Liver (tissue), 9 donors: Measurements from ENCODE around the gene AHNAK2. TPM values are rescaled to one million over a fixed set of nuclear protein-coding genes. Genes with fewer than 3 reads are reported as not detected.

Experiments used
- DNase-seq: peaks from one replicate; pipeline ENCODE4 v3.0.0-alpha.2; 2017; ENCODE audit warnings: low spot score
- H3K27ac ChIP-seq, 2 donors: one replicate each; pipeline ENCODE4 v1.7.0; 2013; ENCODE audit warnings: inconsistent platforms in 2 of 2, low read length in 2 of 2, control low read depth in 1 of 2, low read depth in 1 of 2, mild to moderate bottlenecking in 1 of 2
- H3K27me3 ChIP-seq, 4 donors: one replicate each; pipeline versions ENCODE4 v1.6.1 to v1.7.0; 2013; ENCODE audit warnings: low read length in 3 of 4, inconsistent platforms in 1 of 4, mild to moderate bottlenecking in 1 of 4, moderate library complexity in 1 of 4; ENCODE audit not compliant: control insufficient read depth in 4 of 4, insufficient read depth in 4 of 4
- H3K36me3 ChIP-seq, 4 donors: one replicate each; pipeline versions ENCODE4 v1.6.1 to v1.7.0; 2013; ENCODE audit warnings: low read length in 3 of 4, mild to moderate bottlenecking in 3 of 4, low read depth in 1 of 4, moderate library complexity in 1 of 4; ENCODE audit not compliant: control insufficient read depth in 4 of 4, insufficient read depth in 3 of 4
- H3K4me1 ChIP-seq, 4 donors: one replicate each; pipeline versions ENCODE4 v1.6.1 to v1.7.0; 2013; ENCODE audit warnings: low read length in 3 of 4, mild to moderate bottlenecking in 3 of 4, moderate library complexity in 1 of 4; ENCODE audit not compliant: control insufficient read depth in 4 of 4, insufficient read depth in 4 of 4
- H3K4me3 ChIP-seq, 3 donors: one replicate each; pipeline versions ENCODE4 v1.6.1 to v1.7.0; 2013; ENCODE audit warnings: low read length in 3 of 3, control low read depth in 1 of 3, low read depth in 1 of 3, mild to moderate bottlenecking in 1 of 3
- H3K9ac ChIP-seq, 2 donors: one replicate each; pipeline ENCODE4 v1.7.0; 2013; ENCODE audit warnings: low read length in 2 of 2, mild to moderate bottlenecking in 2 of 2, moderate library complexity in 2 of 2, control low read depth in 1 of 2, low read depth in 1 of 2
- H3K9me3 ChIP-seq, 4 donors: one replicate each; pipeline versions ENCODE4 v1.6.1 to v1.7.0; 2013; ENCODE audit warnings: low read length in 3 of 4; ENCODE audit not compliant: control insufficient read depth in 4 of 4
- ATF3 ChIP-seq: IDR thresholded peaks from 2 replicates; pipeline ENCODE4 v1.6.1; 2016; ENCODE audit warnings: antibody characterized with exemption
- CTCF ChIP-seq: fragments of 150-350 bp; IDR thresholded peaks from 2 replicates; pipeline ENCODE4 v1.5.1; 2017; ENCODE audit warnings: improper control_type of control experiment, low read depth, low read length; ENCODE audit not compliant: missing input control
- EGR1 ChIP-seq, 2 donors: IDR thresholded peaks; 2 replicates each; pipeline ENCODE4 v1.6.1; 2016 to 2018; ENCODE audit warnings: antibody characterized with exemption in 2 of 2, low read depth in 2 of 2
- FOXA2 ChIP-seq: IDR thresholded peaks from 2 replicates; pipeline ENCODE4 v1.6.1; 2016; ENCODE audit warnings: antibody characterized with exemption
- GABPA ChIP-seq, 2 donors: IDR thresholded peaks in 1 of 2; conservative IDR thresholded peaks in 1 of 2; 2 replicates each; pipeline ENCODE4 v1.6.1; 2016; ENCODE audit warnings: antibody characterized with exemption in 2 of 2, mild to moderate bottlenecking in 1 of 2, moderate library complexity in 1 of 2
- HNF4A ChIP-seq, 2 donors: conservative IDR thresholded peaks; 2 replicates each; pipeline ENCODE4 v1.6.1; 2016; ENCODE audit warnings: antibody characterized with exemption in 2 of 2, mild to moderate bottlenecking in 2 of 2
- HNF4G ChIP-seq: IDR thresholded peaks from 2 replicates; pipeline ENCODE4 v1.6.1; 2016; ENCODE audit warnings: antibody characterized with exemption
- JUND ChIP-seq, 2 donors: IDR thresholded peaks; 2 replicates each; pipeline ENCODE4 v1.6.1; 2016; ENCODE audit warnings: antibody characterized with exemption in 2 of 2
- MAX ChIP-seq: IDR thresholded peaks from 2 replicates; pipeline ENCODE4 v1.6.1; 2016; ENCODE audit warnings: antibody characterized with exemption
- NR2F2 ChIP-seq: IDR thresholded peaks from 2 replicates; pipeline ENCODE4 v1.6.1; 2016; ENCODE audit warnings: antibody characterized with exemption
- RAD21 ChIP-seq, 2 donors: IDR thresholded peaks; 2 replicates each; pipeline ENCODE4 v1.6.1; 2016; ENCODE audit warnings: antibody characterized with exemption in 2 of 2, mild to moderate bottlenecking in 2 of 2
- REST ChIP-seq: IDR thresholded peaks from 2 replicates; pipeline ENCODE4 v1.6.1; 2016; ENCODE audit warnings: antibody characterized with exemption, mild to moderate bottlenecking
- RXRA ChIP-seq, 2 donors: IDR thresholded peaks; 2 replicates each; pipeline ENCODE4 v1.6.1; 2017 to 2018; ENCODE audit warnings: antibody characterized with exemption in 2 of 2, mild to moderate bottlenecking in 1 of 2
- TAF1 ChIP-seq: conservative IDR thresholded peaks from 2 replicates; pipeline ENCODE4 v1.6.1; 2016; ENCODE audit warnings: antibody characterized with exemption, mild to moderate bottlenecking
- YY1 ChIP-seq: IDR thresholded peaks from 2 replicates; pipeline ENCODE4 v1.6.1; 2016; ENCODE audit warnings: antibody characterized with exemption, mild to moderate bottlenecking
- ZBTB33 ChIP-seq: IDR thresholded peaks from 2 replicates; pipeline ENCODE4 v1.6.1; 2016; ENCODE audit warnings: antibody characterized with exemption
- WGBS: extraction: QIAGEN DNeasy Blood & Tissue Kit; methylation state at CpG from one replicate; pipeline ENCODE4 v1.1.7; 2013; 5-methylcytosine and 5-hydroxymethylcytosine counted together
- polyA plus RNA-seq, 2 donors: library from polyadenylated mRNA; stranded (reverse) in 1 of 2; unstranded in 1 of 2; fragments of 200-250 nt in 1 of 2; fragments of >200 nt in 1 of 2; fragmentation: Nextera tagmentation in 1 of 2; extraction: Ambion mirVana in 1 of 2; gene quantifications; one replicate each; pipeline versions ENCODE4 v1.2.1 to v1.2.3, GENCODE V29; 2013 to 2015
- total RNA-seq, 2 donors: library from RNA; depleted of rRNA; stranded (reverse); fragments of >200 nt; gene quantifications; one replicate each; pipeline ENCODE4 v1.2.3, GENCODE V29; 2014
- donor health status: healthy.
- donor health status: healthy.
- donor health status: healthy.
- donor health status: healthy.
- donor health status: healthy.

Gene AHNAK2
- total and polyA plus RNA-seq, 4 donors = 0.05 to 2.6 (median 1.2) TPM

- TF ChIP-seq REST (no peak), GABPA (IDR thresholded peaks at IDR 0.05 in 1 of 2, conservative IDR thresholded peaks at IDR 0.05 in 1 of 2) (no peak), TAF1 (no peak)
Observed at GRCh38 chr14:104964546-104964945, 13.6 kb downstream of the AHNAK2 start (continued).

GRCh38 chr14:104957146-104958113, 20.7 kb downstream of the AHNAK2 start:
- no peaks in the 10 kb centered on the region for H3K9me3 ChIP-seq
- no peak overlapping the region for H3K4me3 ChIP-seq
- H3K9ac ChIP-seq = no peak overlapping the region
- H3K27me3 ChIP-seq = peaks cover 0 to 2% (median 0%) of the 10 kb centered on the region in 4 donors
- H3K4me1 ChIP-seq = no peaks in the 10 kb centered on the region
- 56% methylated on average over 25 of the region's 25 CpGs for WGBS
- no peak for DNase-seq
- H3K36me3 ChIP-seq = no peaks in the 10 kb centered on the region
- TF ChIP-seq HNF4A (conservative IDR thresholded peaks at IDR 0.05) (no peak), ATF3 (no peak), RAD21 (IDR thresholded peaks at IDR 0.05) (no peak), EGR1 (IDR thresholded peaks at IDR 0.05; ENCODE audit: low read depth in 2 of 2) (no peak), HNF4G (no peak), NR2F2 (no peak), CTCF (no peak), RXRA (IDR thresholded peaks at IDR 0.05) (no peak), TAF1 (no peak), YY1 (no peak)
- H3K27ac ChIP-seq = no peak overlapping the region

- WGBS = 80% methylated on average over 14 of the region's 14 CpGs
- Histone ChIP-seq H3K36me3 (no peaks in the 10 kb centered on the region), H3K27me3 (peaks cover 0 to 2% (median 0%) of the 10 kb centered on the region in 4 donors), H3K4me1 (no peaks in the 10 kb centered on the region), H3K27ac (no peak overlapping the region), H3K4me3 (no peak overlapping the region), H3K9me3 (no peaks in the 10 kb centered on the region), H3K9ac (no peak overlapping the region)
- DNase-seq = no peak
- no peak for TF ChIP-seq TAF1
- no peak for TF ChIP-seq RAD21 (IDR thresholded peaks at IDR 0.05)
- TF ChIP-seq FOXA2 = no peak
- TF ChIP-seq ZBTB33 = no peak
- TF ChIP-seq MAX = no peak
- TF ChIP-seq EGR1 (IDR thresholded peaks at IDR 0.05; ENCODE audit: low read depth in 2 of 2) = no peak
- TF ChIP-seq YY1 = no peak
- no peak for TF ChIP-seq RXRA (IDR thresholded peaks at IDR 0.05)
- no peak for TF ChIP-seq NR2F2
- no peak for TF ChIP-seq HNF4A (conservative IDR thresholded peaks at IDR 0.05)
- no peak for TF ChIP-seq JUND (IDR thresholded peaks at IDR 0.05)
- no peak for TF ChIP-seq ATF3
- no peak for TF ChIP-seq HNF4G
Observed at GRCh38 chr14:104956290-104956890, 21.8 kb downstream of the AHNAK2 start.
